Activated CD8-positive, alpha-beta T cell treated with anti-CD3 and anti-CD28 coated beads for 36 hours (primary cell): ENCODE results near the gene TMEM120B. TPM values are rescaled to one million over a fixed set of nuclear protein-coding genes. Genes with fewer than 3 reads are reported as not detected.
A peak's percentile ranks its signal among the peaks of the same experiment; 100 is the strongest.

Experiments
- ATAC-seq: fragments of 200-7000 bp; cut with Tn5 transposase; one replicate; pipeline ENCODE4 v1.10.0; 2021; ENCODE audit warnings: mild to moderate bottlenecking, moderate library complexity
- CTCF ChIA-PET: fragments of 350-600 bp; sonication (Branson Sonifier 250); formaldehyde crosslinking; loops from one replicate; lab custom pipeline; 2021; ENCODE audit warnings: antibody characterized with exemption; lab: Charles Lee
- POLR2A ChIA-PET: fragments of 350-600 bp; sonication (Branson Sonifier 250); formaldehyde crosslinking; loops from one replicate; lab custom pipeline; 2021; ENCODE audit warnings: antibody characterized with exemption; lab: Charles Lee
- DNase-seq: peaks from one replicate; pipeline ENCODE4 v3.0.0-alpha.2; 2020
- H3K27ac Mint-ChIP-seq: one replicate; pipeline ENCODE4 v1.8.0; 2021; ENCODE audit warnings: mild to moderate bottlenecking, mixed read lengths
- H3K27me3 Mint-ChIP-seq: one replicate; pipeline ENCODE4 v1.8.0; 2021; ENCODE audit warnings: mixed read lengths
- H3K36me3 Mint-ChIP-seq: one replicate; pipeline ENCODE4 v1.8.0; 2021; ENCODE audit warnings: low read depth, mixed read lengths
- H3K4me1 Mint-ChIP-seq: one replicate; pipeline ENCODE4 v1.8.0; 2021; ENCODE audit warnings: low read depth, mixed read lengths
- H3K4me3 Mint-ChIP-seq: one replicate; pipeline ENCODE4 v1.8.0; 2021; ENCODE audit warnings: mild to moderate bottlenecking, moderate library complexity, mixed read lengths
- H3K9me3 Mint-ChIP-seq: one replicate; pipeline ENCODE4 v1.8.0; 2021; ENCODE audit warnings: mixed read lengths
- CTCF ChIP-seq: fragments of 200-600 bp; IDR thresholded peaks from one replicate; pipeline ENCODE4 v1.8.0; 2022; ENCODE audit warnings: antibody characterized with exemption, mild to moderate bottlenecking
- intact Hi-C: fragments of 100-400 bp; cut with micrococcal nuclease; formaldehyde crosslinking; loops from one replicate; pipeline ENCODE4 v1.10.0; 2022
- total RNA-seq, 2 experiments: library from RNA; stranded (reverse); gene quantifications; one replicate each; pipeline ENCODE4 v1.2.3, GENCODE V29; 2021

The TMEM120B gene
- total RNA-seq, 2 experiments from 2014 or later: 11.7 to 12.7 TPM

DNA sequence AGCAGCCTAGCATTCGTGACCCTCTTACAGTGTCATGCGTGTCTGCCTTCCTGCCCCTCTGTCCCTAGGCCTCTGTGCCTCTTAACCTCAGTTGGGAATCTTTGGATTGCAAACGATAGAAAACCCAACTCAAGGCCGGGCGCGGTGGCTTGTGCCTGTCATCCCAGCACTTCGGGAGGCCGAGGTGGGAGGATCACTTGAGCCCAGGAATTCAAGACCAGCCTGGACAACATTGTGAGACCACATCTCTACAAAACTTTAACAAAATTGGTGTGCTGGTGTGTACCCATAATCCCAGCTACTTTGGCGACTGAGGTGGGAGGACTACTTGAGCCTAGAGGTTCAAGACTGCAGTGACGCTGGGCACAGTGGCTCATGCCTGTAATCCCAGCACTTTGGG, 36.7 kb downstream of the TMEM120B start:
- Mint-ChIP-seq H3K4me1 (no peaks in the 10 kb centered on the region), H3K9me3 (no peaks in the 10 kb centered on the region), H3K36me3 (peaks cover 17% of the 10 kb centered on the region), H3K4me3 (no peak overlapping the region), H3K27ac (no peak overlapping the region), H3K27me3 (no peaks in the 10 kb centered on the region)
- DNase-seq (no peak), ATAC-seq (no peak)
- POLR2A ChIA-PET: interaction anchor here (1.0 kb wide), 1 partner anchor 9 kb away, joined by 3 read pairs; no protein-coding TSS in a partner anchor
- intact Hi-C loops: no loop called here
- TF ChIP-seq CTCF: no peak
- CTCF ChIA-PET: interaction anchor here (1.2 kb wide), 1 partner anchor 33 kb away, joined by 3 read pairs; no protein-coding TSS in a partner anchor

- Mint-ChIP-seq H3K9me3 (no peaks in the 10 kb centered on the region), H3K27me3 (no peaks in the 10 kb centered on the region), H3K27ac (no peak overlapping the region), H3K36me3 (peaks cover 14% of the 10 kb centered on the region), H3K4me1 (no peaks in the 10 kb centered on the region), H3K4me3 (no peak overlapping the region)
- ChIA-PET CTCF (interaction anchor here (1.2 kb wide), 1 partner anchor 32 kb away, joined by 3 read pairs; no protein-coding TSS in a partner anchor), POLR2A (no interaction called here)
- no peak for DNase-seq
- intact Hi-C loops: no loop called here
- no peak for TF ChIP-seq CTCF
- no peak for ATAC-seq
Measured at GRCh38 chr12:121750507-121750955, 38.0 kb downstream of the TMEM120B start.

GRCh38 chr12:121751034-121751433, 38.5 kb downstream of the TMEM120B start:
- Mint-ChIP-seq H3K4me1 (peaks cover 3% of the 10 kb centered on the region), H3K36me3 (peaks cover 14% of the 10 kb centered on the region), H3K4me3 (no peak overlapping the region), H3K9me3 (no peaks in the 10 kb centered on the region), H3K27ac (no peak overlapping the region), H3K27me3 (no peaks in the 10 kb centered on the region)
- ATAC-seq (no peak), DNase-seq (no peak)
- no peak for TF ChIP-seq CTCF
- POLR2A ChIA-PET: no interaction called here
- CTCF ChIA-PET: no interaction called here
- intact Hi-C loops: no loop called here

DNA sequence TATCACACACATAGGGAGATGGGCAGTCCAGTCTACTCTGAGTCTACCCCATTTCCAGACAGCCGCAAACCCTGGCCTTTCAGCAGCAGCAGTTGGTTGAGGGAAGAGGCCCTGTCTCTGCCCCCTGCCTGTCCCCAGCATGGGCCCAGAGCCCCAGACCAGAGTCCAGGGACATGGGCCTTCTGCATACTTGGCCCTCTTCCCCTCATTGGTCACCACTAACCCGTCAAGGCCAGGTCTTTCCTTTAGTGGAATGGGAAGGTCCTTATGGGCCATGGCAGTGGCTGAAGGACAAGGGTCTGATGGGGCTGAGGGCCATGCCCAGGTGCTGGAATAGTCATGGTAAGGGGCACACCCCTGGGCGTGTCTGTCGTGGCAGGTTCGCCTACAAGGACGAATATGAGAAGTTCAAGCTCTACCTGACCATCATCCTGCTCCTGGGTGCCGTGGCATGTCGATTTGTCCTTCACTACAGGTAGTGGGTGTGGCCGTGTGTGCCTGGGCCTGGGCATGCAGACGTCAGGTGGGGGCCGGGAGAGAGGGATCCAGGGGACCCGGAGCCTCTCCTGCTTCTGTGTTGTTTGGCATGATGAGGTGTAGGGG, 39.3 kb downstream of the TMEM120B start:
- DNase-seq: no peak

More for the DNA sequence above, 39.3 kb downstream of the TMEM120B start:
- POLR2A ChIA-PET: no interaction called here
- Mint-ChIP-seq H3K4me3 (no peak overlapping the region), H3K27ac (peak overlapping the region; percentile 38), H3K36me3 (peaks cover 16% of the 10 kb centered on the region), H3K9me3 (no peaks in the 10 kb centered on the region), H3K4me1 (peaks cover 12% of the 10 kb centered on the region), H3K27me3 (no peaks in the 10 kb centered on the region)
- CTCF ChIA-PET: no interaction called here
- intact Hi-C loops: no loop called here
- TF ChIP-seq CTCF: no peak
- ATAC-seq: no peak
